GM12878 (cell line): ENCODE data around the gene NSMCE1. TPM values are rescaled to one million over a fixed set of nuclear protein-coding genes. Genes with fewer than 3 reads are reported as not detected.

Source experiments
- ATAC-seq: fragments of 200-7000 bp; cut with Tn5 transposase; 3 replicates; pipeline ENCODE4 v1.9.1; 2020; ENCODE audit warnings: mild to moderate bottlenecking, moderate library complexity
- BruUV-seq: library from RNA; stranded (reverse); fragments of 400-500 nt; replicated peaks from 2 replicates; lab custom pipeline; 2021; lab: Mats Ljungman, UMichigan
- CTCF ChIA-PET: fragments of 300-600 bp; sonication (Branson Sonifier 250); formaldehyde crosslinking; extraction: SDS; loops from one replicate; lab custom pipeline; 2021; ENCODE audit warnings: inconsistent platforms; lab: Yijun Ruan, JAX
- POLR2A ChIA-PET: fragments of 350-600 bp; formaldehyde crosslinking; extraction: SDS; loops from one replicate; lab custom pipeline; 2021; ENCODE audit warnings: inconsistent platforms; lab: Charles Lee
- RAD21 ChIA-PET: fragments of 300-600 bp; sonication (Branson Sonifier 250); formaldehyde crosslinking; loops from one replicate; lab custom pipeline; 2023; ENCODE audit warnings: antibody characterized with exemption; ENCODE audit not compliant: unreplicated experiment; lab: Charles Lee
- SMC1A ChIA-PET: fragments of 300-600 bp; sonication (Branson Sonifier 250); formaldehyde crosslinking; loops from one replicate; lab custom pipeline; 2023; ENCODE audit not compliant: unreplicated experiment, uncharacterized antibody; lab: Charles Lee
- DNase-seq: peaks from one replicate; pipeline ENCODE4 v3.0.0-alpha.2; 2011; ENCODE audit warnings: low read depth, low spot score
- FAIRE-seq: peaks from 3 replicates; lab custom pipeline; 2011; peaks lifted over from hg19 to GRCh38; lab: Jason Lieb, UNC
- H2AFZ ChIP-seq: 2 replicates; pipeline ENCODE4 v1.6.0; 2011; ENCODE audit warnings: low read depth, low read length, control low read depth; ENCODE audit not compliant: control insufficient read depth
- H3K27ac ChIP-seq: 2 replicates; pipeline ENCODE4 v1.5.1; 2011; ENCODE audit warnings: control low read depth; ENCODE audit not compliant: control insufficient read depth, insufficient read depth
- H3K27me3 ChIP-seq, 2 experiments: replicated peaks in 1 of 2; 2 replicates each; pipeline versions ENCODE4 v1.6.0 to v1.6.1; 2011; ENCODE audit warnings: low read length in 1 of 2; ENCODE audit not compliant: control insufficient read depth in 2 of 2, insufficient read depth in 2 of 2
- H3K36me3 ChIP-seq, 2 experiments: 2 replicates each; pipeline ENCODE4 v1.5.1; 2011; ENCODE audit warnings: low read length in 1 of 2; ENCODE audit not compliant: control insufficient read depth in 2 of 2, insufficient read depth in 2 of 2
- H3K4me1 ChIP-seq: 2 replicates; pipeline ENCODE4 v1.6.1; 2011; ENCODE audit warnings: mild to moderate bottlenecking, low read length, moderate library complexity, mixed read lengths; ENCODE audit not compliant: control insufficient read depth, insufficient read depth
- H3K4me2 ChIP-seq: 2 replicates; pipeline ENCODE4 v1.6.0; 2011; ENCODE audit warnings: control low read depth; ENCODE audit not compliant: control insufficient read depth, insufficient read depth
- H3K4me3 ChIP-seq: fragments of 200-600 bp; sonication (generic); 2 replicates; pipeline ENCODE4 v1.5.1; 2016
- H3K79me2 ChIP-seq: 2 replicates; pipeline ENCODE4 v1.6.0; 2011; ENCODE audit warnings: low read length; ENCODE audit not compliant: control insufficient read depth, insufficient read depth
- H3K9ac ChIP-seq: 2 replicates; pipeline ENCODE4 v1.8.0; 2011; ENCODE audit warnings: low read length, control low read depth, mixed read lengths; ENCODE audit not compliant: control insufficient read depth, insufficient read depth
- H3K9me3 ChIP-seq: replicated peaks from 3 replicates; pipeline ENCODE4 v1.5.1; 2011; ENCODE audit warnings: mild to moderate bottlenecking, low read length; ENCODE audit not compliant: control insufficient read depth, insufficient read depth
- H4K20me1 ChIP-seq: 2 replicates; pipeline ENCODE4 v1.6.0; 2011; ENCODE audit not compliant: control insufficient read depth, insufficient read depth
- BCL3 ChIP-seq: IDR thresholded peaks from 2 replicates; pipeline ENCODE4 v1.6.1; 2011; ENCODE audit warnings: borderline replicate concordance, low read depth, mild to moderate bottlenecking, moderate library complexity, low read length; ENCODE audit not compliant: insufficient read depth, poor library complexity, severe bottlenecking
- BHLHE40 ChIP-seq, 2 experiments: fragments of 450-650 bp in 1 of 2; IDR thresholded peaks; 2 replicates each; pipeline ENCODE4 v1.6.1; 2011 to 2017; ENCODE audit warnings: low read depth in 2 of 2, borderline replicate concordance in 1 of 2, improper control_type of control experiment in 1 of 2, low read length in 1 of 2, mild to moderate bottlenecking in 1 of 2
- CHD4 ChIP-seq: fragments of 200-600 bp; sonication (generic); IDR thresholded peaks from 2 replicates; pipeline ENCODE4 v1.6.1; 2016; ENCODE audit warnings: mild to moderate bottlenecking
- HDAC6 ChIP-seq: fragments of 200-600 bp; sonication (generic); IDR thresholded peaks from one replicate; pipeline ENCODE4 v1.8.0; 2017; ENCODE audit warnings: antibody characterized with exemption; ENCODE audit not compliant: unreplicated experiment
- MYC ChIP-seq: IDR thresholded peaks from 2 replicates; pipeline ENCODE4 v1.6.1; 2011; ENCODE audit warnings: mild to moderate bottlenecking, low read length, moderate library complexity, inconsistent platforms; ENCODE audit not compliant: insufficient read depth, insufficient replicate concordance, insufficient read length, severe bottlenecking
- NFYA ChIP-seq: IDR thresholded peaks from 2 replicates; pipeline ENCODE4 v1.6.1; 2011; ENCODE audit warnings: low read depth, mild to moderate bottlenecking, low read length, improper control_type of control experiment, borderline replicate concordance
- PBX3 ChIP-seq: IDR thresholded peaks from 2 replicates; pipeline ENCODE4 v1.6.1; 2011; ENCODE audit warnings: mild to moderate bottlenecking, low read depth, low read length, moderate library complexity; ENCODE audit not compliant: insufficient replicate concordance
- PKNOX1 ChIP-seq: fragments of 450-650 bp; IDR thresholded peaks from 2 replicates; pipeline ENCODE4 v1.6.1; 2016; ENCODE audit warnings: mild to moderate bottlenecking
- RELB ChIP-seq: fragments of 450-650 bp; IDR thresholded peaks from 2 replicates; pipeline ENCODE4 v1.6.1; 2017; ENCODE audit warnings: low read depth, mild to moderate bottlenecking, moderate library complexity
- SPI1 ChIP-seq: IDR thresholded peaks from 2 replicates; pipeline ENCODE4 v1.6.1; 2011; ENCODE audit warnings: low read depth, mild to moderate bottlenecking, low read length, moderate library complexity, borderline replicate concordance; ENCODE audit not compliant: insufficient read depth
- TAF1 ChIP-seq: IDR thresholded peaks from 2 replicates; pipeline ENCODE4 v1.6.1; 2011; ENCODE audit warnings: mild to moderate bottlenecking, low read depth, low read length, borderline replicate concordance
- ZBTB33 ChIP-seq: fragments of 450-650 bp; IDR thresholded peaks from 2 replicates; pipeline ENCODE4 v1.6.1; 2017; ENCODE audit warnings: mild to moderate bottlenecking
- ZZZ3 ChIP-seq: IDR thresholded peaks from 2 replicates; pipeline ENCODE4 v1.6.1; 2011; ENCODE audit warnings: low read depth; ENCODE audit not compliant: control insufficient read depth, insufficient read length
- WGBS: methylation state at CpG from one replicate; pipeline ENCODE4 v1.1.6; 2016; ENCODE audit warnings: low lambda C conversion rate; ENCODE audit not compliant: insufficient replicate concordance, insufficient coverage; ENCODE audit errors: missing lambda C conversion rate; 5-methylcytosine and 5-hydroxymethylcytosine counted together
- in situ Hi-C: fragments of 300-500 bp; cut with MboI; formaldehyde crosslinking; loops from 9 replicates; pipeline ENCODE4 v1.14.3; 2018; ENCODE audit warnings: mixed read lengths
- intact Hi-C: fragments of 100-400 bp; cut with micrococcal nuclease; formaldehyde crosslinking; loops from one replicate; pipeline ENCODE4 v1.14.2; 2022; ENCODE audit not compliant: unreplicated experiment
- polyA plus RNA-seq, 11 experiments: library from polyadenylated mRNA; depleted of rRNA in 4 of 11; unstranded in 6 of 11; stranded (reverse) in 5 of 11; fragments of >200 nt; fragmentation: Nextera tagmentation in 4 of 11; fragmentation: Illumina TruSeq in 1 of 11; extraction: Ambion mirVana in 4 of 11; extraction: Trizol in 1 of 11; gene quantifications; 1 replicate in 1 of 11; 2 replicates in 10 of 11; pipeline versions ENCODE4 v1.2.1 to v1.2.3, GENCODE V29; 2011 to 2016; ENCODE audit warnings: inconsistent platforms in 2 of 11, missing spikeins in 2 of 11, low read depth in 1 of 11
- total RNA-seq, 4 experiments: library from RNA; depleted of rRNA in 3 of 4; stranded (reverse); fragments of >200 nt in 3 of 4; fragmentation: Illumina TruSeq in 1 of 4; extraction: Trizol in 1 of 4; gene quantifications; 2 replicates each; pipeline versions ENCODE4 v1.2.1 to v1.2.3, GENCODE V29; 2013 to 2021

Gene NSMCE1
- total and polyA plus RNA-seq, 10 of the 15 experiments (the other 5 are each of a cell fraction or from before 2014, with no cell fraction given) = 54.0 to 214 (median 71.4) TPM

- TF ChIP-seq MYC = no peak
- no peak for TF ChIP-seq TAF1
- TF ChIP-seq ZZZ3 = no peak
- TF ChIP-seq BHLHE40 (IDR thresholded peaks at IDR 0.05; ENCODE audit: borderline replicate concordance in 1 of 2, low read depth in 2 of 2, low read length in 1 of 2) = no peak
- no peak for TF ChIP-seq PBX3
- no peak for TF ChIP-seq NFYA
- TF ChIP-seq PKNOX1 = no peak
- no peak for TF ChIP-seq CHD4
Measured at GRCh38 chr16:27230562-27231001, 38.0 kb downstream of the NSMCE1 start (continued).

- ChIA-PET POLR2A (interaction anchor here (0.8 to 0.9 kb wide), 2 partner anchors 25 to 136 kb away, joined by 3 read pairs; no protein-coding TSS in a partner anchor), RAD21 (interaction anchor here (0.8 to 2.4 kb wide), 4 partner anchors 24 to 138 kb away, joined by 3 to 13 read pairs (median 4); no protein-coding TSS in a partner anchor), SMC1A (interaction anchor here (0.9 to 2.0 kb wide), 7 partner anchors 26 to 138 kb away, joined by 3 to 13 read pairs (median 6); partner anchors contain the start of gene KDM8), CTCF (interaction anchor here (0.7 to 11.7 kb wide), 4 partner anchors 51 to 141 kb away, joined by 3 to 259 read pairs (median 10); no protein-coding TSS in a partner anchor)
- Histone ChIP-seq H3K36me3 (peaks cover 1 to 3% of the 10 kb centered on the region in 2 experiments), H3K27ac (no peak overlapping the region), H3K9ac (no peak overlapping the region), H3K4me3 (no peak overlapping the region), H3K27me3 (no peaks in the 10 kb centered on the region), H3K9me3 (no peaks in the 10 kb centered on the region), H2AFZ (no peak overlapping the region), H4K20me1 (no peaks in the 10 kb centered on the region), H3K4me2 (no peak overlapping the region), H3K4me1 (peaks cover 25% of the 10 kb centered on the region), H3K79me2 (no peaks in the 10 kb centered on the region)
- no TSS peak for BruUV-seq
- no peak for DNase-seq
- WGBS = 96% methylated on average over 15 of the region's 18 CpGs
- no peak for ATAC-seq
- intact Hi-C loops (no loop called here), in situ Hi-C loops (loop anchor here (5.0 kb wide), 2 partner anchors 142 to 227 kb away; no protein-coding TSS in a partner anchor)
- no peak for FAIRE-seq
- TF ChIP-seq ZBTB33 (no peak), SPI1 (no peak), BCL3 (no peak), HDAC6 (no peak), RELB (no peak)
Measured at GRCh38 chr16:27229891-27230470, 38.6 kb downstream of the NSMCE1 start.
